Measurements from ENCODE around the gene ATXN7L1. TPM values are rescaled to one million over a fixed set of nuclear protein-coding genes. Genes with fewer than 3 reads are reported as not detected.

ATXN7L1 gene
- total and polyA plus RNA-seq, 2 of the 8 experiments (the other 6 are each of a cell fraction or from before 2014, with no cell fraction given) = 14.3 to 34.0 TPM

- TF ChIP-seq CREB1 (IDR thresholded peaks at IDR 0.05) (no peak), RXRA (IDR thresholded peaks at IDR 0.05; ENCODE audit: insufficient read depth, low read depth, low read length) (no peak), SRF (IDR thresholded peaks at IDR 0.05; ENCODE audit: low read depth, low read length) (no peak)
Observed at GRCh38 chr7:105920766-105921165, 44.4 kb upstream of the ATXN7L1 start (continued).

Measured in H1 (cell line).